KBM-7 (cell line): ENCODE results near the gene FXR2.
A peak's percentile ranks its signal among the peaks of the same experiment; 100 is the strongest.
"Not testable (repeated sequence)": the region's sequence is repeated elsewhere in the genome, so short reads cannot be mapped to it uniquely, and the experiment has no call there.

Source experiments
- DNase-seq: peaks from one replicate; pipeline ENCODE4 v3.0.0-alpha.2; 2015
- in situ Hi-C: fragments of 300-500 bp; cut with MboI; formaldehyde crosslinking; loops from 2 replicates; pipeline ENCODE4 v1.14.3; 2020; ENCODE audit warnings: low sequenced_read_pairs, low pct_unique_long_range_greater_than_20kb, mixed read lengths

FXR2 gene

GRCh38 chr17:7614425-7615264, at the start of gene FXR2:
TSS of gene FXR2 (minus strand) at chr17:7614897. CDS start at chr17:7614532, 365 bp downstream.
- in situ Hi-C loops = no loop called here
- DNase-seq = peak; percentile 100

GRCh38 chr17:7656958-7657609, 42.4 kb upstream of the FXR2 start:
- no peak for DNase-seq
- in situ Hi-C loops = no loop called here

DNA sequence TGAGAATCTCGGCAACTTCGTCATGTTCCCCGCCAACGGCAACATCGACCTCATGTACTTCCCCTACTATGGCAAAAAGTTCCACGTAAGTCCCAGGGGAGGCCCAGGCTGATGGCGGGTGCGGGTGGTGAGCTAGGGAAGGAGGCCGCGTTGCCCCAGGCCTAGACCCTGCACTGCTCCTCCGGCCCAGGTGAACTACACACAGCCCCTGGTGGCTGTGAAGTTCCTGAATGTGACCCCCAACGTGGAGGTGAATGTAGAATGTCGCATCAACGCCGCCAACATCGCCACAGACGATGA, 40.8 kb upstream of the FXR2 start:
- DNase-seq = no peak
- in situ Hi-C loops = no loop called here

GRCh38 chr17:7654832-7655540, 40.3 kb upstream of the FXR2 start:
- in situ Hi-C loops = no loop called here
- no peak for DNase-seq

GRCh38 chr17:7652388-7653356, 38.0 kb upstream of the FXR2 start:
- no peak for DNase-seq
- in situ Hi-C loops = no loop called here

GRCh38 chr17:7651665-7652387, 37.1 kb upstream of the FXR2 start:
- DNase-seq = no peak
- in situ Hi-C loops = no loop called here

GRCh38 chr17:7651097-7651664, 36.5 kb upstream of the FXR2 start:
- no peak for DNase-seq

DNA sequence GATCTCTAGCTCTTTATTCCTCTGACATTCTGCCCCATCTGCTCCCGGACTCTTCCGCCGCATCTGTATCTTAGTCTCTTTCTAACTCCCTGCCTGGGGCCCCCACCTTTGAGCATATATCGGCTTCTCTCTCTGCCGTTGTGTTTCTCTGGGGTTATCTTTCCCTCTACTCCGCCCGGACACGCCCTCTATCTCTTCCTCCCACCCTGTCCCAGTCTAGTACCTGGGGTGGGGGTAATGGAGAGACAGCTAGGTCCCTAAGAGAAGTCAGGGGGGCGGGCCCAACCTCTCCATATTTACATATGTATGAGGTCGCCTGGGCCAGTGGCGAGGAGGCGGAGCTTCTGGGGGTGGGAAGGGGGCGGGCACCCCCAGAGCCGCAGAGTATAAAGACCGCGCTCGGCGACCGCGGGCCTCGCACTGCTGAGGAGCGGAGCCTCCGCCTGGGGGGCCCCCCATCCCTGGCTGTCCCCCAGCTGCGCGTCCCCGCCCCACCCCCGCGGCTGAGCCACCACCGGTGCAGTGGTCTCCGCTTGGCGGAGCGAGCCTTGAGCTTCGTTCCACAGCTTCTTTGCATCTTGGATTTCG, 35.9 kb upstream of the FXR2 start, which contains the start of gene ATP1B2:
Gene ATP1B2, plus strand, starts transcription at position 418 of the 588 bp plus-strand sequence. CDS start 593 bp downstream, outside the sequence.
- DNase-seq = peak; percentile 43
- in situ Hi-C loops = no loop called here

More at GRCh38 chr17:7651097-7651664, 36.5 kb upstream of the FXR2 start:
- in situ Hi-C loops = no loop called here

DNA sequence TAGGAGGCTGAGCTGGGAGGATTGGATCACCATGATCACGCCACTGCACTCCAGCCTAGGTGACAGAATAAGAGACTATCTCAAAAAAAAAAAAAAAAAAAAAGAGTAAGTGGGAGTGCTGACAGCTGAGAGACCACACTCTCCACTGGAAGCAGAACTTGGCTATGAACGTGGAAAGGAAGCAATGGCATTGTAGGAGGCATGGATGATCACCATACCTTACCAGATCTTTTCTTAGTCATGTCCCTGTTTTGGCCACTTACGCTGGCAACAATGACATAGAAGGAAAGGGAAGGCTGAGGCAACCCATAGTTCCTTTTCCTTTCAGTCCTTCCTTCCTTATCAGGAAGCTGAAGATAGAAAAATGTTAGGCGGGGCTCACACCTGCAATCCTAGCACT, 32.3 kb upstream of the FXR2 start:
- in situ Hi-C loops = no loop called here
- peak; percentile 28 for DNase-seq

- DNase-seq = no peak
Measured at GRCh38 chr17:7646457-7646856, 31.8 kb upstream of the FXR2 start.

DNA sequence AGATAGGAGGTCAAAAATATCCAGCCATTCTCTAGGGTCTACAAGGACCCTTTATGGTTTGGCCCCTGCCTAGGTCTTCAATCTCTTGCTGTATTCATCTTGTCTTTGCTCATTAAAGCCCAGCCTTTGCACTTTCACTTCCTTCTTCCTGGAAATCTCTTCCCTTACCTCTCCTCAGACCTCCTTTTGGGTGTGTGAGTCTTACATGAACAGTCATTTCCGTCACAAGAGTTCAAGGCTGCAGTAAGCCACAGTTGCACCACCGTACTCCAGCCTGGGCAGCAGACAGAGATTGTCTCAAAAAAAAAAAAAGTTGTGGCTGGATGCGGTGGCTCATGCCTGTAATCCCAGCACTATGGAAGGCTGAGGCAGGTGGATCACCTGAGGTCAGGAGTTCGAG, 30.1 kb upstream of the FXR2 start:
- DNase-seq = no peak
- in situ Hi-C loops = no loop called here

More at GRCh38 chr17:7646457-7646856, 31.8 kb upstream of the FXR2 start:
- in situ Hi-C loops = no loop called here

DNA sequence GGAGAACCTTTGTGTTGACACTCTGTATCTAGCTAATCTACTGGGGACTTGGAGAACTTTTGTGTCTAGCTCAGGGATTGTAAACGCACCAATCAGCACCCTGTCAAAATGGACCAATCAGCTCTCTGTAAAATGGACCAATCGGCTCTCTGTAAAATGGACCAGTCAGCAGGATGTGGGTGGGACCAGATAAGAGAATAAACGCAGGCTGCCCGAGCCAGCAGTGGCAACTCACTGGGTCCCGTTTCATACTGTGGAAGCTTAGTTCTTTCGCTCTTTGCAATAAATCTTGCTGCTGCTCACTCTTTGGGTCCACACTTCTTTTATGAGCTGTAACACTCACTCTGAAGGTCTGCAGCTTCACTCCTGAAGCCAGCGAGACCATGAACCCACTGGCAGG, 26.9 kb upstream of the FXR2 start:
- in situ Hi-C loops = not testable (repeated sequence)

DNA sequence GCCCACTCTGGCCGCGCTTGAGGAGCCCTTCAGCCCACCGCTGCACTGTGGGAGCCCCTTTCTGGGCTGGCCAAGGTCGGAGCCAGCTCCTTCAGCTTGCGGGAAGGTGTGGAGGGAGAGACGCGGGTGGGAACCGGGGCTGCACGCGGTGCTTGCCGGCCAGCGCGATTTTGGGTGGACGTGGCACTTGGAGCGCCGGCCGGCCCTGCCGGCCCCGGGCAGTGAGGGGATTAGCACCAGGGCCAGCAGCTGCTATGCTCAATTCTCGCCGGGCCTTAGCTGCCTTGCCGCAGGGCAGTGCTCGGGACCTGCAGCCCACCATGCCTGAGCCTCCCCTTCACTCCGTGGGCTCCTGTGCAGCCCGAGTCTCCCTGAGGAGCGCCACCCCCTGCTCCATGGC, 26.1 kb upstream of the FXR2 start:
- in situ Hi-C loops = no loop called here

More for the DNA sequence above, 26.9 kb upstream of the FXR2 start:
- not testable (repeated sequence) for DNase-seq

GRCh38 chr17:7636163-7636562, 21.5 kb upstream of the FXR2 start:
- in situ Hi-C loops = no loop called here

More for the DNA sequence above, 26.1 kb upstream of the FXR2 start:
- DNase-seq = no peak

GRCh38 chr17:7634384-7634783, 19.7 kb upstream of the FXR2 start:
- in situ Hi-C loops = no loop called here
- DNase-seq = peak; percentile 63

More at GRCh38 chr17:7636163-7636562, 21.5 kb upstream of the FXR2 start:
- DNase-seq = no peak

DNA sequence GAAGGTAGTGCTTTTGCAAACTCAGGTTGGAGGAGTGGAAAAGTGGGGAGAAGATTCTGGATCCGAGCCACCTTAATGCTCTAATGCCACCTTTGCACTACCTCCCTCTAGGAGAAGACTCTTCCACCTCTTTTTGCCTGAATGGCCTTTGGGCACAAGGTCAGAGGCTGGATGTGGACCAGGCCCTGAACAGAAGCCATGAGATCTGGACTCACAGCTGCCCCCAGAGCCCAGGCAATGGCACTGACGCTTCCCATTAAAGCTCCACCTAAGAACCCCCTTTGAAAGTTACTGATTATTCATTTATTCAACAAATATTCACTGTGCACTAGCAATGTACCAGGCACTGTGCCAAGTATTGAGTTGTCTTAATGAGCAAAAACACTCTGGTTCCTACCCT, 18.4 kb upstream of the FXR2 start:
- no peak for DNase-seq
- in situ Hi-C loops = no loop called here

GRCh38 chr17:7632492-7632894, 17.8 kb upstream of the FXR2 start:
- in situ Hi-C loops = no loop called here
- DNase-seq = peak; percentile 78
